HL-60 (cell line): ENCODE data around the gene TBATA.

Experiments
- DNase-seq, 2 experiments: peaks; one replicate each; pipeline ENCODE4 v3.0.0-alpha.2; 2010 to 2020; ENCODE audit warnings: low read depth in 1 of 2, low spot score in 1 of 2
- H3K27ac ChIP-seq: fragments of 250-450 bp; sonication (Bioruptor Pico); replicated peaks from 2 replicates; pipeline ENCODE4 v1.5.1; 2020; ENCODE audit warnings: mild to moderate bottlenecking, moderate library complexity
- H3K27me3 ChIP-seq: fragments of 250-450 bp; sonication (Bioruptor Pico); 2 replicates; pipeline ENCODE4 v1.5.1; 2021; ENCODE audit warnings: mild to moderate bottlenecking, moderate library complexity; ENCODE audit not compliant: insufficient read depth, poor library complexity, severe bottlenecking
- H3K4me3 ChIP-seq: replicated peaks from 2 replicates; pipeline ENCODE4 v1.5.1; 2011; ENCODE audit warnings: mild to moderate bottlenecking, control low read depth, low read length; ENCODE audit not compliant: insufficient read depth
- CTCF ChIP-seq: IDR thresholded peaks from one replicate; pipeline ENCODE4 v1.5.1; 2011; ENCODE audit warnings: low read length, control low read depth, inconsistent platforms; ENCODE audit not compliant: insufficient read depth
- GABPA ChIP-seq: IDR thresholded peaks from 2 replicates; pipeline ENCODE4 v1.6.1; 2012; ENCODE audit warnings: low read depth
- POLR2AphosphoS5 ChIP-seq: IDR thresholded peaks from 2 replicates; pipeline ENCODE4 v1.6.1; 2012; ENCODE audit warnings: low read depth
- REST ChIP-seq: IDR thresholded peaks from 2 replicates; pipeline ENCODE4 v1.6.1; 2012; ENCODE audit warnings: low read depth; ENCODE audit not compliant: insufficient replicate concordance
- SPI1 ChIP-seq: IDR thresholded peaks from 2 replicates; pipeline ENCODE4 v1.6.1; 2012; ENCODE audit warnings: low read depth, mild to moderate bottlenecking, borderline replicate concordance

TBATA gene

GRCh38 chr10:70742537-70743429 lies 42.4 kb downstream of the TBATA start:
- no peaks in the 10 kb centered on the region for H3K27me3 ChIP-seq
- no peak for DNase-seq
- TF ChIP-seq GABPA (no peak), SPI1 (peak; percentile 12; the same call in 1 of the 2 replicates), CTCF (no peak), REST (no peak), POLR2AphosphoS5 (no peak)
- no peak overlapping the region for H3K4me3 ChIP-seq
- H3K27ac ChIP-seq: peak overlapping the region; percentile 15

- DNase-seq: no peak
- TF ChIP-seq GABPA (no peak), CTCF (no peak), SPI1 (no peak), POLR2AphosphoS5 (no peak), REST (no peak)
- no peaks in the 10 kb centered on the region for H3K27me3 ChIP-seq
- no peak overlapping the region for H3K27ac ChIP-seq
- no peak overlapping the region for H3K4me3 ChIP-seq
These were observed 44.5 kb downstream of the TBATA start for GRCh38 chr10:70740406-70741288.

- no peak for DNase-seq
- Histone ChIP-seq H3K27ac (no peak overlapping the region), H3K4me3 (no peak overlapping the region), H3K27me3 (no peaks in the 10 kb centered on the region)
- TF ChIP-seq SPI1 (no peak), POLR2AphosphoS5 (no peak), CTCF (no peak), GABPA (no peak), REST (no peak)
These were observed 46.4 kb downstream of the TBATA start for GRCh38 chr10:70738761-70739121.
